B cell (primary cell): ENCODE measurements around the gene NXNL1. TPM values are rescaled to one million over a fixed set of nuclear protein-coding genes. Genes with fewer than 3 reads are reported as not detected.

Experiments
- ATAC-seq: fragments of 200-7000 bp; cut with Tn5 transposase; one replicate; pipeline ENCODE4 v1.10.0; 2021; ENCODE audit warnings: low read depth, mild to moderate bottlenecking, moderate number of reproducible peaks, moderate library complexity
- CTCF ChIA-PET: fragments of 350-600 bp; sonication (Branson Sonifier 250); formaldehyde crosslinking; loops from one replicate; lab custom pipeline; 2021; ENCODE audit warnings: antibody characterized with exemption, inconsistent platforms; lab: Charles Lee
- POLR2A ChIA-PET: fragments of 350-600 bp; sonication (Branson Sonifier 250); formaldehyde crosslinking; loops from one replicate; lab custom pipeline; 2021; ENCODE audit warnings: antibody characterized with exemption; lab: Charles Lee
- DNase-seq: peaks from one replicate; pipeline ENCODE4 v3.0.0; 2013
- H2AFZ ChIP-seq: 2 replicates; pipeline ENCODE4 v1.6.1; 2012; ENCODE audit warnings: mild to moderate bottlenecking, low read depth, low read length; ENCODE audit not compliant: insufficient read depth, poor library complexity, severe bottlenecking
- H3K27ac ChIP-seq, 2 donors: 1 replicate in 1 of 2; 2 replicates in 1 of 2; pipeline ENCODE4 v1.5.1; 2012 to 2013; ENCODE audit warnings: low read length in 2 of 2, mild to moderate bottlenecking in 2 of 2, moderate library complexity in 1 of 2
- H3K27me3 ChIP-seq, 4 experiments: fragments of 200-600 bp in 1 of 4; sonication (generic) in 1 of 4; replicated peaks in 1 of 4; 1 replicate in 2 of 4; 2 replicates in 2 of 4; pipeline versions ENCODE4 v1.6.1 to v1.7.0; 2013 to 2016; ENCODE audit warnings: low read length in 3 of 4, mild to moderate bottlenecking in 2 of 4, mixed read lengths in 1 of 4, moderate library complexity in 1 of 4; ENCODE audit not compliant: insufficient read depth in 4 of 4, control insufficient read depth in 3 of 4; ENCODE audit errors: control extremely low read depth in 1 of 4
- H3K36me3 ChIP-seq, 2 experiments: replicated peaks in 1 of 2; 1 replicate in 1 of 2; 2 replicates in 1 of 2; pipeline versions ENCODE4 v1.6.1 to v1.7.1; 2013; ENCODE audit warnings: low read length in 1 of 2; ENCODE audit not compliant: insufficient read depth in 2 of 2, control insufficient read depth in 1 of 2; ENCODE audit errors: control extremely low read depth in 1 of 2, extremely low read depth in 1 of 2
- H3K4me1 ChIP-seq, 2 donors: fragments of 200-600 bp in 1 of 2; sonication (generic) in 1 of 2; 1 replicate in 1 of 2; 2 replicates in 1 of 2; pipeline versions ENCODE4 v1.5.1 to v1.6.1; 2013 to 2017; ENCODE audit warnings: low read length in 2 of 2; ENCODE audit not compliant: control insufficient read depth in 2 of 2, insufficient read depth in 2 of 2
- H3K4me2 ChIP-seq: replicated peaks from 2 replicates; pipeline ENCODE3; 2012; ENCODE audit warnings: mild to moderate bottlenecking, low read depth, low read length; ENCODE audit not compliant: poor library complexity, severe bottlenecking
- H3K4me3 ChIP-seq, 5 experiments: fragments of 200-600 bp in 1 of 5; sonication (generic) in 1 of 5; 1 replicate in 3 of 5; 2 replicates in 2 of 5; pipeline versions ENCODE4 v1.5.1 to v1.7.0; 2011 to 2016; ENCODE audit warnings: low read length in 4 of 5, mild to moderate bottlenecking in 4 of 5, low read depth in 2 of 5, control low read depth in 1 of 5, moderate library complexity in 1 of 5; ENCODE audit not compliant: insufficient read depth in 1 of 5; ENCODE audit errors: control extremely low read depth in 1 of 5, extremely low read depth in 1 of 5
- H3K79me2 ChIP-seq: fragments of 200-600 bp; sonication (generic); one replicate; pipeline ENCODE4 v1.6.0; 2016; ENCODE audit warnings: low read length; ENCODE audit not compliant: control insufficient read depth, insufficient read depth
- H3K9ac ChIP-seq: fragments of 200-600 bp; sonication (generic); 2 replicates; pipeline ENCODE4 v1.6.1; 2017; ENCODE audit warnings: mild to moderate bottlenecking, low read length, moderate library complexity
- H3K9me3 ChIP-seq, 3 donors: one replicate each; pipeline versions ENCODE4 v1.6.1 to v1.7.1; 2013; ENCODE audit warnings: low read length in 2 of 3; ENCODE audit not compliant: control insufficient read depth in 2 of 3, insufficient read depth in 1 of 3; ENCODE audit errors: control extremely low read depth in 1 of 3
- H4K20me1 ChIP-seq: 2 replicates; pipeline ENCODE4 v1.6.0; 2012; ENCODE audit warnings: mild to moderate bottlenecking, low read length; ENCODE audit not compliant: insufficient read depth, control insufficient read depth, poor library complexity, severe bottlenecking
- H3K27ac Mint-ChIP-seq: one replicate; pipeline ENCODE4 v1.8.0; 2021; ENCODE audit warnings: mixed read lengths
- H3K27me3 Mint-ChIP-seq: one replicate; pipeline ENCODE4 v1.8.0; 2021; ENCODE audit warnings: mixed read lengths
- H3K4me1 Mint-ChIP-seq: one replicate; pipeline ENCODE4 v1.8.0; 2021; ENCODE audit warnings: mixed read lengths
- H3K4me3 Mint-ChIP-seq: one replicate; pipeline ENCODE4 v1.8.0; 2021; ENCODE audit warnings: mixed read lengths
- H3K9me3 Mint-ChIP-seq: one replicate; pipeline ENCODE4 v1.8.0; 2022; ENCODE audit warnings: mixed read lengths; ENCODE audit not compliant: insufficient read depth
- EZH2 ChIP-seq: IDR thresholded peaks from 2 replicates; pipeline ENCODE4 v1.6.1; 2012; ENCODE audit warnings: borderline replicate concordance, low read depth, mild to moderate bottlenecking, moderate library complexity, low read length; ENCODE audit not compliant: insufficient read depth, poor library complexity, severe bottlenecking
- WGBS: methylation state at CpG from one replicate; pipeline ENCODE4 v1.1.5; 2013; ENCODE audit warnings: missing lambda C conversion rate; ENCODE audit not compliant: insufficient coverage; 5-methylcytosine and 5-hydroxymethylcytosine counted together
- intact Hi-C: fragments of 100-400 bp; cut with micrococcal nuclease; formaldehyde crosslinking; loops from one replicate; pipeline ENCODE4 v1.10.0; 2022
- polyA plus RNA-seq: library from polyadenylated mRNA; depleted of rRNA; stranded (reverse); fragments of >200 nt; gene quantifications from 2 replicates; pipeline ENCODE4 v1.2.3, GENCODE V29; 2012
- total RNA-seq, 2 donors: library from RNA; stranded (reverse); fragments of 120-200 nt in 1 of 2; gene quantifications; 1 replicate in 1 of 2; 2 replicates in 1 of 2; pipeline versions ENCODE4 v1.2.3 to v1.2.4, GENCODE V29; 2013 to 2022
- TF ChIP-seq, protein P1 (sequence below): fragments of 200-600 bp; IDR thresholded peaks from one replicate; pipeline ENCODE4 v1.8.0; 2022; ENCODE audit warnings: antibody characterized with exemption, mild to moderate bottlenecking

The NXNL1 gene
- total and polyA plus RNA-seq, 2 donors (not counting 1 experiment from before 2014, with no cell fraction given) = not detected

DNA sequence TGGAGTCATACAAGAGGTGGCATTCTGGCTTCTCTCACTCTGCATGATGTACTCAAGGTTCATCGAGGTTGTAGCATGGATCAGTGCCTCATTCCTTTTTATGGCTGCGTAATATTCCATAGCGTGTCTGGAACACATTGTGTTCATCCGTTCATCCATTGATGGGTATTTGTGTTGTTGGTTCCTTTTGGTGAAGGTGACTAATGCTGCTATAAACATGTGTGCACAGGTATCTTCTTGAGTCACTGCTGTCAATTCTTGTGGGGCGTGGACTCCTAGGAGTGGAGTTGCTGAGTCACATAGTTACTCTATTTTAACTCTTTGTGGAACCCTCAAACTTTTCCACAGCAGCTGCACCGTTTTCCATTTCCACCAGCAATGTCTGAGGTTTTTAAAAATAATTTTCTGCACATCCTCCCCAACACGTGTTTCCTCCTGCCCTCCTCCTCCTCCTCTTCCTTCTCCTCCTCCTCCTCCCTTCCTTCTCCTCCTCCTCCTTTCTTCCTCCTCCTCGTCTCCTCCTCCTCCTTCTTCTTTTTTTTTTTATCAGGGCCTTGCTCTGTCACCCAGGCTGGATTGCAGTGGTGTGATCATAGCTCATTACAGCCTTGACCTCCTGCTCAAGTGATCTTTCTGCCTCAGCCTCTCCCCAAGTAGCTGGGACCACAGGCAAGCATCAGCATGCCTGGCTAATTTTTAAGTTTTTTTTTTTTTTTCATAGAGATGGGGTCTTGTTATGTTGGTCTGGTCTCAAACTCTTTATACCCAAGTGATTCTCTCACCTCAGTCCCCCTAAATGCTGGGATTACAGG lies 10.3 kb downstream of the NXNL1 start:
- intact Hi-C loops = no loop called here
- ATAC-seq (no peak), DNase-seq (no peak)

More for the DNA sequence above, 10.3 kb downstream of the NXNL1 start:
- Histone ChIP-seq H4K20me1 (no peaks in the 10 kb centered on the region), H3K4me3 (no peak overlapping the region), H3K9ac (no peak overlapping the region), H3K27ac (no peak overlapping the region), H3K4me1 (peaks cover 14 to 17% of the 10 kb centered on the region in 2 donors), H2AFZ (no peak overlapping the region), H3K9me3 (peaks cover 2 to 11% (median 3%) of the 10 kb centered on the region in 3 donors), H3K4me2 (no peak overlapping the region), H3K79me2 (no peaks in the 10 kb centered on the region), H3K27me3 (peaks cover 0 to 65% (median 22%) of the 10 kb centered on the region in 4 experiments), H3K36me3 (no peaks in the 10 kb centered on the region)
- H3K27ac Mint-ChIP-seq = no peak overlapping the region
- ChIA-PET CTCF (interaction anchor here (0.7 to 0.9 kb wide), 2 partner anchors 130 to 171 kb away, joined by 3 to 4 read pairs; no protein-coding TSS in a partner anchor), POLR2A (interaction anchor here (0.6 to 0.7 kb wide), 3 partner anchors 62 to 448 kb away, joined by 3 to 12 read pairs (median 8); no protein-coding TSS in a partner anchor)
- peak overlapping the region; percentile 7 for H3K4me3 Mint-ChIP-seq
- H3K9me3 Mint-ChIP-seq = no peaks in the 10 kb centered on the region
- whole genome bisulfite sequencing = 84% methylated on average over 4 of the region's 8 CpGs
- no peak for TF ChIP-seq EZH2
- TF ChIP-seq, protein P1, sequence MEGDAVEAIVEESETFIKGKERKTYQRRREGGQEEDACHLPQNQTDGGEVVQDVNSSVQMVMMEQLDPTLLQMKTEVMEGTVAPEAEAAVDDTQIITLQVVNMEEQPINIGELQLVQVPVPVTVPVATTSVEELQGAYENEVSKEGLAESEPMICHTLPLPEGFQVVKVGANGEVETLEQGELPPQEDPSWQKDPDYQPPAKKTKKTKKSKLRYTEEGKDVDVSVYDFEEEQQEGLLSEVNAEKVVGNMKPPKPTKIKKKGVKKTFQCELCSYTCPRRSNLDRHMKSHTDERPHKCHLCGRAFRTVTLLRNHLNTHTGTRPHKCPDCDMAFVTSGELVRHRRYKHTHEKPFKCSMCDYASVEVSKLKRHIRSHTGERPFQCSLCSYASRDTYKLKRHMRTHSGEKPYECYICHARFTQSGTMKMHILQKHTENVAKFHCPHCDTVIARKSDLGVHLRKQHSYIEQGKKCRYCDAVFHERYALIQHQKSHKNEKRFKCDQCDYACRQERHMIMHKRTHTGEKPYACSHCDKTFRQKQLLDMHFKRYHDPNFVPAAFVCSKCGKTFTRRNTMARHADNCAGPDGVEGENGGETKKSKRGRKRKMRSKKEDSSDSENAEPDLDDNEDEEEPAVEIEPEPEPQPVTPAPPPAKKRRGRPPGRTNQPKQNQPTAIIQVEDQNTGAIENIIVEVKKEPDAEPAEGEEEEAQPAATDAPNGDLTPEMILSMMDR = no peak
- peaks cover 16% of the 10 kb centered on the region for H3K4me1 Mint-ChIP-seq
- peaks cover 39% of the 10 kb centered on the region for H3K27me3 Mint-ChIP-seq
